Subcutaneous abdominal adipose tissue (tissue), 5 donors: ENCODE measurements around the gene SNRPB2.

ENCODE experiments used
- H3K27ac ChIP-seq: one replicate; pipeline ENCODE4 v1.7.0; 2013; ENCODE audit warnings: low read depth, mild to moderate bottlenecking, inconsistent platforms, low read length, moderate library complexity
- H3K27me3 ChIP-seq, 5 donors: one replicate each; pipeline ENCODE4 v1.7.0; 2013; ENCODE audit warnings: low read length in 5 of 5, inconsistent platforms in 1 of 5; ENCODE audit not compliant: control insufficient read depth in 5 of 5, insufficient read depth in 4 of 5
- H3K36me3 ChIP-seq, 5 donors: one replicate each; pipeline ENCODE4 v1.7.0; 2013; ENCODE audit warnings: low read length in 5 of 5; ENCODE audit not compliant: control insufficient read depth in 5 of 5, insufficient read depth in 5 of 5
- H3K4me1 ChIP-seq, 5 donors: one replicate each; pipeline ENCODE4 v1.7.0; 2013; ENCODE audit warnings: low read length in 5 of 5, mild to moderate bottlenecking in 3 of 5, moderate library complexity in 1 of 5; ENCODE audit not compliant: control insufficient read depth in 5 of 5, insufficient read depth in 5 of 5
- H3K4me3 ChIP-seq, 5 donors: one replicate each; pipeline ENCODE4 v1.7.0; 2013; ENCODE audit warnings: low read length in 5 of 5, low read depth in 1 of 5
- H3K9ac ChIP-seq, 5 donors: one replicate each; pipeline ENCODE4 v1.7.0; 2013; ENCODE audit warnings: low read length in 5 of 5, mild to moderate bottlenecking in 4 of 5, moderate library complexity in 3 of 5
- H3K9me3 ChIP-seq, 5 donors: one replicate each; pipeline ENCODE4 v1.7.0; 2013; ENCODE audit warnings: low read length in 5 of 5; ENCODE audit not compliant: control insufficient read depth in 5 of 5
- donor health status: healthy.
- donor health status: healthy.
- donor health status: healthy.
- donor health status: healthy.
- donor health status: healthy.

Gene SNRPB2

GRCh38 chr20:16777126-16777525 lies 47.3 kb downstream of the SNRPB2 start:
- H3K4me3 ChIP-seq: no peak overlapping the region
- H3K9ac ChIP-seq: no peak overlapping the region
- no peaks in the 10 kb centered on the region for H3K4me1 ChIP-seq
- H3K36me3 ChIP-seq: no peaks in the 10 kb centered on the region
- H3K27ac ChIP-seq: no peak overlapping the region
- no peaks in the 10 kb centered on the region for H3K27me3 ChIP-seq
- H3K9me3 ChIP-seq: peaks cover 0 to 6% (median 3%) of the 10 kb centered on the region in 5 donors

- Histone ChIP-seq H3K27me3 (no peaks in the 10 kb centered on the region), H3K4me3 (no peak overlapping the region), H3K9me3 (peaks cover 0 to 6% (median 3%) of the 10 kb centered on the region in 5 donors), H3K4me1 (no peaks in the 10 kb centered on the region), H3K27ac (no peak overlapping the region), H3K36me3 (no peaks in the 10 kb centered on the region), H3K9ac (no peak overlapping the region)
These were observed 48.3 kb downstream of the SNRPB2 start for GRCh38 chr20:16778159-16778558.

GRCh38 chr20:16781496-16781895 lies 51.7 kb downstream of the SNRPB2 start:
- Histone ChIP-seq H3K4me1 (no peaks in the 10 kb centered on the region), H3K4me3 (no peak overlapping the region), H3K27me3 (no peaks in the 10 kb centered on the region), H3K9me3 (peaks cover 0 to 3% (median 0%) of the 10 kb centered on the region in 5 donors), H3K9ac (no peak overlapping the region), H3K27ac (no peak overlapping the region), H3K36me3 (no peaks in the 10 kb centered on the region)

- no peak overlapping the region for H3K9ac ChIP-seq
These were observed 55.4 kb downstream of the SNRPB2 start for GRCh38 chr20:16785226-16785625.

More at GRCh38 chr20:16785226-16785625, 55.4 kb downstream of the SNRPB2 start:
- H3K27ac ChIP-seq: no peak overlapping the region
- no peaks in the 10 kb centered on the region for H3K27me3 ChIP-seq
- no peaks in the 10 kb centered on the region for H3K4me1 ChIP-seq
- H3K9me3 ChIP-seq: peaks cover 0 to 3% (median 0%) of the 10 kb centered on the region in 5 donors
- H3K36me3 ChIP-seq: no peaks in the 10 kb centered on the region
- no peak overlapping the region for H3K4me3 ChIP-seq
